ENCODE data around the gene CA11. TPM values are rescaled to one million over a fixed set of nuclear protein-coding genes. Genes with fewer than 3 reads are reported as not detected.

Gene CA11
- total RNA-seq, 2 donors from 2014 or later: 1.4 to 2.7 TPM

GRCh38 chr19:48629599-48630295 is 16.2 kb downstream of the CA11 start:
- Histone ChIP-seq H3K4me1 (peaks cover 42% of the 10 kb centered on the region), H3K9ac (ENCODE audit: low read depth in 2 of 2, low read length in 2 of 2) (peak overlapping the region; percentile 48 to 57)

GRCh38 chr19:48629297-48629598 is 16.7 kb downstream of the CA11 start:
- TF ChIP-seq CTCF (IDR thresholded peaks at IDR 0.05): no peak
- Histone ChIP-seq H3K4me1 (peaks cover 40% of the 10 kb centered on the region), H3K36me3 (no peaks in the 10 kb centered on the region), H3K9me3 (no peaks in the 10 kb centered on the region), H3K4me3 (no peak overlapping the region), H3K27me3 (no peaks in the 10 kb centered on the region), H3K9ac (ENCODE audit: low read depth in 2 of 2, low read length in 2 of 2) (no peak overlapping the region), H3K27ac (peak overlapping the region; percentile 85)
- intact Hi-C loops (cut with DNase I): no loop called here
- no peak for DNase-seq

More at GRCh38 chr19:48629599-48630295, 16.2 kb downstream of the CA11 start:
- no peak for TF ChIP-seq CTCF (IDR thresholded peaks at IDR 0.05)
- H3K4me3 ChIP-seq: peak overlapping the region; percentile 8
- H3K27ac ChIP-seq: peak overlapping the region; percentile 85
- no peaks in the 10 kb centered on the region for H3K9me3 ChIP-seq
- DNase-seq: peak; percentile 92
- no peaks in the 10 kb centered on the region for H3K36me3 ChIP-seq
- no peaks in the 10 kb centered on the region for H3K27me3 ChIP-seq
- intact Hi-C loops (cut with DNase I): no loop called here

- Histone ChIP-seq H3K36me3 (no peaks in the 10 kb centered on the region), H3K27ac (peak overlapping the region; percentile 85), H3K9me3 (no peaks in the 10 kb centered on the region), H3K9ac (ENCODE audit: low read depth in 2 of 2, low read length in 2 of 2) (peak overlapping the region in 1 of 2 donors; percentile 67), H3K4me1 (peaks cover 35% of the 10 kb centered on the region), H3K4me3 (no peak overlapping the region), H3K27me3 (no peaks in the 10 kb centered on the region)
- TF ChIP-seq CTCF (IDR thresholded peaks at IDR 0.05): no peak
- DNase-seq: no peak
- intact Hi-C loops (cut with DNase I): no loop called here
Observed at GRCh38 chr19:48628486-48629296, 17.3 kb downstream of the CA11 start.

GRCh38 chr19:48627865-48628314 is 18.1 kb downstream of the CA11 start:
- Histone ChIP-seq H3K9me3 (no peaks in the 10 kb centered on the region), H3K4me1 (peaks cover 27% of the 10 kb centered on the region), H3K4me3 (no peak overlapping the region), H3K9ac (ENCODE audit: low read depth in 2 of 2, low read length in 2 of 2) (peak overlapping the region; percentile 36 to 67), H3K36me3 (no peaks in the 10 kb centered on the region), H3K27ac (peak overlapping the region; percentile 71), H3K27me3 (no peaks in the 10 kb centered on the region)
- intact Hi-C loops (cut with DNase I): no loop called here
- no peak for DNase-seq
- TF ChIP-seq CTCF (IDR thresholded peaks at IDR 0.05): no peak

- Histone ChIP-seq H3K9ac (ENCODE audit: low read depth in 2 of 2, low read length in 2 of 2) (peak overlapping the region in 1 of 2 donors; percentile 67), H3K27ac (peak overlapping the region; percentile 71), H3K4me3 (no peak overlapping the region), H3K36me3 (no peaks in the 10 kb centered on the region), H3K4me1 (peaks cover 26% of the 10 kb centered on the region), H3K27me3 (no peaks in the 10 kb centered on the region), H3K9me3 (no peaks in the 10 kb centered on the region)
- peak; percentile 76 for DNase-seq
- no peak for TF ChIP-seq CTCF (IDR thresholded peaks at IDR 0.05)
- intact Hi-C loops (cut with DNase I): no loop called here
Observed at GRCh38 chr19:48627201-48627864, 18.7 kb downstream of the CA11 start.

All from colonic mucosa (tissue), 4 donors.